NOMO-1 treated with DMSO at 0.1 percent for 48 hours (cell line): ENCODE measurements around the gene AXIN2.

Experiments
- DNase-seq: peaks from one replicate; lab custom pipeline; 2025; ENCODE audit not compliant: unreplicated experiment; lab: John Stamatoyannopoulos, UW

The AXIN2 gene

DNA sequence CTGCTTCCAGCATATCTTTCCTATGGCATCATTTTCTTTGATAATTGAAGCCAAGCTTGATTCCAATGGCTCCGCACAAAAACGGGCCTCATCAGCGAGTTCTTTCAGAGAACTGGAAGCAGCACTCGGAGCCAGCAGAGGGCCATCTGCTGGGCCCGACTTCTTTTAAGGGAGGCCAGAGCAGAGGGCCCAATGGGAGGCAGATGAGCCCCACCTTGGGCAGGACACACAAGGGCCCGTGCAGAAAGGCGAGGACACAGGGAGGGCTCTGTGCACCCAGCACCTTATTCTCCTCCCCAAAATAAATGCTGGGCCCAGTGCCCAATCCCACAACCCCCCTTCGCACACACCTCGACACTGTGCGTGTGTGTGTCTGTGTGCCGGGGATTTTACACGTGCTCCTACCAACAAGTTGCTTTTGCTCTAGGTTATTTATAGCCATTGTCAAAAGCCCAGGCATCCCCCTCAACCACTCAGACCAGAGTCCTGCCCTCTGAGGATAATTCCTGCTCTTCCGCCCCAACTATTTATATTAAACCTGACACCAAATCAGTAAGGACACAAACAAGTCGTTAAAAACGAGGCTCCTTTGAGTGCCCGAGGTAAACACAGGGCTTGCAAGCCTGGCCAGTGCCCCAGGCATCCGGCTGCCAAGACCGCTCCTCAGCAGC lies 6.8 kb downstream of the AXIN2 start:
- DNase-seq, result no peak

DNA sequence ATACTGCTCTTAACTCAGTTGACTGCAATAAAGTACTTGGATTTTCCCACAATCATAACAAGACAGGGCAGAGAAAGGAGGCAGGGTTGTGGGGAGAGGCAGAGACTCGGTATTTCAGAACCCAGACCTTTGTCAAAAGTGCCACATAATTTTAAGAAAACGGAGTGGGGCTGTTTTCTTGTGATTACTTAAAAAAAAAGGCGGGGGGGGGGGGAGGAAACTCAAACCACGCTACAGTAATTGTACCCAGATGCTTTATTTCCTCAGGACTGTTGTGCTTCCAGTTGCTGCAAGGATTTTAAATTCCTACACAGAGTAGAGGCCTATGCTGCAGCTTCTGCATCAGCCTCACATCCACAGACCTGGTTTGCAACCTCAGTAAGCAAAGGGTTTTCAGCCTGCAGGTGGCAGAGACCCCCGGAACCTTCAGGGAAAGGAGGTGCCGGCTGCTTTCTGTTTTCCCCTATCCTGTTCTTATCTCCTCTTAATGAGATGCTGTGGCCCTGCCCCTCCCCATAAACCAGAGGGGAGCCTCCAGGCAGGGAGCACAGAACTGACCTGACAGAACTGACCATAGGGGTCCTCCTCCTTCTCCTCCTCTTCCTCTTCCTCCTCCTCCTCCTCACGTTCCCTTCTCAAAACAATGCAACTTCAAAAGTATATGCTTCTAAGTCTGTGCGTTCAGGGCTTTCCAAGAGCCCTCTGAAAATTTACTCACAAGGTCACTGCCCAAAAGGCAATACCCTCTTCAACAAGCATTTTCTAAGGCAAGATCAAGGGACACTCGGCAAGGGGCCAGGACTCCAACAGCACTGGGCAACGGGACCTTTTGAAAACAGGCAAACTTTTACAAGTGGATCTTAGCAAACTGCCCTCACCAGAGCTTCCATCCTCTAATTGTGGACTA lies 7.5 kb downstream of the AXIN2 start:
- DNase-seq, result no peak

DNA sequence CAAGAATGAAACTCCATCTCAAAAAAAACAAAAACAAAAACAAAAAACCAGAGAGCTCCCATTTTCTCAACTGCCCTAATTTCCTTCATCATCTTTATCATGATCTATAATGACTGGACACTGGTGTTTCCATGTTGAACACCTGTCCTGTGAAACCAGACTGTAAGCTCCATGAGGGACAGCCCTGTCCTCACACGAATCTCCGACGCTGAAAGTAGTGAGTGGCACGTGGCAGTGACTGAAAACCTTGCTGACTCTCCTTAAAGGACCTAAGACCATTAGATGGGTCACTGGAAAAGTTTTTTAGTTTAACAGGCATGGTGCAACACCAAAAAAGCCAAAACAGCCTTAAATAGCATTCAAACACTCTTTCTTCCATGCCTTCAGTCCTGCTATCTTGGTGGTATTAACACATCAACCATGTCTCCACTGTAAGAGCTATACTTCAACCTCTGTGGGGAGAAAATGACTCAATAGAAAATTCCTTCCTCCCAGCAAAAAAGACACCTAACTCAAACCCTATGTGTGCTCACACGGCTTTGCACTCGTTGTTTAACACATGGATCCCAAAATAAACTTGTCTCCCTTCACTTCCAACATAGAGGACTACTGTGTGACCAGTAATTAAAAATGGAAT lies 8.3 kb downstream of the AXIN2 start:
- DNase-seq, result no peak

DNA sequence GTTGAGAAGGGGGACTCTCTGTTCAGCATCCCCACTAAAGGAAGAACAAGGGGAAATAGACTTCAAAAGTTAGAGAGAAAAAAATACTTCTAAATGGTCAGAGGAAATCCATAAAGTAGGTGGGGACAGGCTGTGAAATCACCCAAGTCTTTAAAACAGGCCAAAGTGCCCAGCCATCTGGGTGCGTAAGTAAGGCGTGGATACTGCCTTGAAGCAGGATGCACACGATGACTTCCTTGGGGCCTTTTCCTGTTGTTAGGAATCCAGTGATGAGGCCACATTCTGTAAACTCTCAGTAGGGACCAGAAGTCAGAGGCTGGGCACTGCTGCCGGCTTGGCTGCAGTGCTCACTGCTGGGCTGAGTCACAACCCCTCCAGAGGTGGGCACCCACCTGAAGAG lies 9.2 kb downstream of the AXIN2 start:
- DNase-seq, result no peak

DNA sequence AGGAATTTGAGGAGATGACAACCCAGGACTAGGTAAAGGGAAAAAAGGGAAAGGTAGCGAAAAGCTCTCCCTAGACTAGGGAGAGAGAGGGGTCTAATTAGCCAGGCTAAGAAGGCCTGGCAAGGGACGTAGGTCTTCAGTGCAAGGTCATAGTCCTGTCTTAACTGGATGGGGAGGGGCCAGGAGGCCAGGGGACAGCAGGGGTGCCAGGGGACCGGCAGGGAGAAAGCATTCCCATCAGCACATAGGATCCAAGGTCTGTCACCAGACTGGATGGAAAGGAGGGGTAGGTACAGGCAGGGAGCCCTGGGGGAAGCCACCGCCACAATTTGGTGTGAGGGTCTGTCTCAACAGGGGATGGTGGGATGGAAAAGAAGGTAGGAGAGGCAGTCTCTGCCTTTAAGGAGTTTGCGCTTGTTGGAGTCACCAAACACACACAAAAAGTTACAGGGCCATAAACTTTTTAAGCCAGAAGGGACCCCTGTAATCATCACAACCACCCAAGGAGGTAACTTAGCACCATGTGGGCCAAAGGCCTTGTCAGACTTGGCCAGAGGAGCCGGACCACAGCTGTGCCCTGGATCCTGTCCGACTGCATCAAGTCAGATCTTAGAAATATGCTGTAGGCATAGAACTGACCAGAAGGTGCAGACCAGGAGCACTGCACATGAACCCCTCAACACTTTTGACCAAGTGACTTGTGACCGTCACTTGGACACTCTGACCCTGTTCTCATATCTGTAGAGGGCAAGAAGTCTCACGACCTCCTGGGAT lies 10.0 kb downstream of the AXIN2 start:
- no peak for DNase-seq

DNA sequence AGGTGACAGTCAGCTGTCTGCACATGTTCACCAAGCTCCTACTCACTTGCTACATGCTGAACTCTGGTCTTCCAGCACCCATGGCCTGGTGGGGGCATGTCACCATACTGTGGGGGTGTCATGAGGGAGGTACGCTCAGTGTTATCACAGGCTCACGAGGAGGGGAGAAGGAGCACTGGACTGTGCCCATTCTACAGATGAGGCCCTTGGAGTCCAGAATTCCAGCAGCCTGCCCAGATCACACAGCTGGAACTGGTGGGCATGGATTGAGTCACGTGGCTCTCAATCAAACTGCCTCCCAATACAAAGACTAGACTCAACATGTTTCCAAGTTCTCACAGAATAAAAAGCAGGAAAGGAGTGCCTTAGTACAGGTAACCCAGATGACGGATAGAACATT lies 10.7 kb downstream of the AXIN2 start:
- no peak for DNase-seq

DNA sequence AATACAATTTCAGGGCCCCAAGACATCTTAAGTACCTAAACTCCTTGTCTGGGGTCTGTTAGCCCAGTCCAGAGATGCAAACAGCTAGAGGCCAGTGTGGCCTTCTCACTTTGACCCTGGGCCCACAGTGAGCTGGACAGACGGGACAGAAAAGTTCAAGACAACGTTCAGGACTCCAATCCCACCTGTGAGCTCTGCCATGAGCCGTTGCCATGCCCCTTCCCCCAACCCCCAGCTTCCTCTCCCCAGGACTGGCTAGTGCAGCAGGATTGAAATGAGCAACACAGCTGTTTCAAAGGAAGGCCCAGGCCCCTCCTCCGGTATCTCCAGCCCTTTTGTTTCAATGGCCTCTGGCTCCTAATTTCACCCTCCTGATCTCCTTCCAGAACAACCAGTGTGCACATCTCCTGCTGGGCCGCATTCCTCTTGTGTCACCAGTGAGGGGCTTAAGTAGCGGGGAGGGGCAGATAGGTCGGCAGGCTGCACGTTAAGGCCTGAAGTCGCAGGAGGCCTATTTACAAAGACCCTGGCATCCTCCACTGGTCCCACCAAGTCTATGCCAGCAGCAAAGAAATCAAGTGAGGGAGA lies 11.3 kb downstream of the AXIN2 start:
- no peak for DNase-seq

DNA sequence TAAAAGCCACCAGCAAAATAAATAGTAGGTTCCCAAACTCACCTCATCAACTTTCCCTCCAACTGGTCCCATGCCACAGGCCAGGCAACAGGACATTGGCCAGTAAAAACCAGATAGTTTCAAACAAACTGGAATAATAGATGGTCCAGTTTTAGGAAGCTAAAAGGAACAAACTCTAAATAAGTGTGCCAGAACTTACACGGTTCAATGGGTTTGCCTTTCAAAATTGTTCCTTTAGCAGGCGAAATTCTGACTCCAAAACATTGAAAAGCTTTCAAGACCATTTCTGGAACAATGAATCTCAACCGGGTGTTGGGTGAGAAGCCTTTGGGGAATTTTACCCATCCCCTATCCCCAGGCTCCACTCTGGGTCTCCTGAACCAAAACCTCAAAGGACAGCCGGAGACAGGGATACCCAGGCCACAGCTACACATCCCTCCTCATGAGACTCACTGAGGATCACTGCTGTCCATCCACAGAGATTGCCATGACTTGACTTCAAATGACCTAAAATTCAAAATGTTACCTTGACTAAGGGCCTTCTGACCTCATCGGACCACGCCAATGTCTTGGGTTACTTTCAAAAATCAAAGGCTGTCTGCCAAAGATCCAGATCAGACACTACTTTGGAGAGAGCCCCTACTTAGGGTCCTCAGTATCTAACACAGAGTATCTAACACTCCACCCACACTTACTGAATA lies 13.0 kb downstream of the AXIN2 start:
- DNase-seq, result no peak

DNA sequence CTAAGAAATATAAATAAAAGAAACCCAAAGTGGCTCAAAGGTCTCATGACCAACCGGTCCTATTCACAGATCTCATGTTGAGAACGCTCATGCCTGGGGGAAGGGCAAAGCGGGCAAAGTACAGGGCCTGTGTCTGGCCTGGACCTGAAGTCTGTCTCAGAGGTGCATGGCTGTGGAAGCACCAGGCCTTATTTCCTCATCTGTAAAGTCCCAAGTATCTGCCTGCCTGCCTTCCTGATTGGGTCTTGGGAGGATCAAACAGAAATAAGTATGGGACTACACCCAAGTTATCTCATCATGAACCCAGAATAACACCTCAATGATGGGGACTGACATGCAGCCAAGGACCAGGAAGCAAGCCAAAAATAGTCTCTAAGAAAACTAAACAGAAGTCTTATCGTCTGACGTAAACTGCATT lies 14.2 kb downstream of the AXIN2 start:
- no peak for DNase-seq

DNA sequence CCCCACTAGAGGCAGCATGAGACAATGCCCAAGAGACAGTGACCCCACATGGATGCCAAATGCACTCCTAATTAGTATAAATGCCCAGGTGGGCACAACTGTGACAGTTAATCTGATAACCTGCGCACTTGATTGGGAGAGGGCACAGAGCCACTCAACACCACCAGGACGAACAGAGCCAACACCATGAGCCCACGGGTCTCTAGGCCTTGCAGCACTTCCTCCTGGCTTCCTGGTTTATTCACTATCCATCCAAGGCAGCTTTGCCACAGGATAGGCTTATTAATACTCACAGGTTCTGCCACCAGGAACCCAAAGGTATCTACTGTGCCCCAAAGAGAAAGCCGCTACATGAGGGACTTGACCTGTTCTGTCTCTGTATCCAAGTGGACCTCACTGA lies 14.9 kb downstream of the AXIN2 start:
- no peak for DNase-seq

DNA sequence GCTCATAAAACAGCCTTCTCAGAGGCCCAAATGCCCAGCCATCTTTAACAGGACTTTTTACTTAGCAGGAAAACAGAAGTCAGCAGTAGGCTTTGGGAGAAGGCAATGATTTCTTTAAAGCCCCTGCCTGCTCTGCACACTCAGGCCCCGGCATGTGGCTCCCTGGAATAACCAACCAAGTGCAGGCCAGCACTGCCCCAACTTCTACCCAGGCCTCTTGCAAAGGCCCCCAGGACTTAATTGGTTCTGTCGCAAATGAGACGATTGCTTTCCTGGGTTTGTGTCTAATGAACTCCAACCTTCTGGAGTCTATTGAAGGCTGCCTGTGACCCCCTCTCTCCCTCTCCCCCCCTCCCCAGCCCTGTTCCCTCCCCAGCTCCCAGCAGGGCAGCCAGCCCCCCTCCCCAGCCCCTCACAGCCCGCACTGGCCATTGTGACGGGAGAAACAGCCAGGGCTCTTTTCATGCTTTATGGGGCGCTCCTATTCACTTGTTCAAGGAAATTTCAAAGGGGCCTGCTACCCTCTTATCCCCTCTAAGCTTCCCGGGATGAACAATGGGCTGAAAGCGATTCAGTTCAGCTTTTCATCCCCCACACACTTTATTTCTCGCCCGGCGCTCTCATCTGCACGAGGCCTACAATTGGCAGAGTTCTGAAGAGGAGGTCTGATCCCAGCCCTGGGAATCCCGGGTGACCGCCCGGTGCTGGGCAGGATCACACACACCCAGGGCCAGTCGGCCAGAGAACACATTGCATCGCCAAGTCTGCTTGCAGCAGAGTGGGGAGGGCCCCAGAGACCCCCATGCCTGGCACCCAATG lies 15.5 kb downstream of the AXIN2 start:
- no peak for DNase-seq

DNA sequence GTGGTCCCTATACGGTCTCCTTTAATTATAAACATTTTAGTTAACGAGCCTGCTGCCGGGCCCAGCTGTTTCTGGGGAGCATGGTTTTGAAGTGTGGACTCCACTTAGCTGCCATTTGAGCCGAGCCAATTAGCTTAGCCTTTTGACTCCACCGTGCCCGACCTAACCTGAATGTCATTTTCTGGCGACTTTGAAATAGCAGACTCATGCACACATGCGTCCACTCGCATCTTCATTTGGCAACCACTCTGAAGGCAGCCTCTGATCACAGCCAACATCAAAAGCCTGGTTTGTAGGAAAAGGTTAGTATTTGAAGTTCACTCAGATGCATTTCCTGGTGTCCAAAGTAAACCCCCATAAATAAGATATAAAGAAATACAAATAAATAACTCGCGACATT lies 16.8 kb downstream of the AXIN2 start:
- no peak for DNase-seq

DNA sequence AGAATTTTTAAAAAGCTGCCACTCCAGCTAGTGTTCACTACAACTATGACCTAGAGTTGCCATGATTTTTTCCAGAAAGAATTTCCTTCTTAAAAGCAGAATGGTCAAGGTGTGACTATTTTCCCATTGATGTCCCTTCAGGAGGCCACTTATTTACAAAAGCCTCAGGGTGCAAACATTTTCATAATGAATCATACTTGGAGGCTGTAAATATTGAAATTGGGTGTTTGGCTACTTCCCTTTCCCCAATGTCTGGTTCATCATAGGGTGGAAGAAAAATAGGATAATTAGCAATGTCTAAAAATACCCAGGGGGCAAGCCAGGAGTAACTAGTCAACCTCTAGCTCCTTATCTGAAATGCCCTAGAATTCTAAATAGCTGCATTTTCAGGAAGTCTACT lies 18.8 kb downstream of the AXIN2 start:
- no peak for DNase-seq

DNA sequence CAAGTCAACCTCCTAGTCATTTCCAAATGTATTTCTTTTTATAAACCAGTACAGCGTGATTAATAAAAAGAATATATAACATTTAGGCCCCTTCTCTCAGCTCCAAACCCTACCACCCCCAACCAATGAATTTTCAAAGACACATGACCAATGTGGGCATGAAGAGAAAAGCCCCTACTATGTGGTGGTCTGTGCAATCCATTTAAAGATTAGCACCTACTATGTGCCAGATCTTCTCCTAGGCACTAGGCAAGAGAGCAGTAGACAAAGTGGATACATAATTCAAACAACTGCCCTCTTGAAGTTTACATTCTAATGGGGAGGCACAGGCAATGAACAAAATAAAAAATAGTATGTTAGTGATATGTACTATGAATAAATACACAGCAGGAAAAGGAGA lies 19.4 kb downstream of the AXIN2 start:
- no peak for DNase-seq

DNA sequence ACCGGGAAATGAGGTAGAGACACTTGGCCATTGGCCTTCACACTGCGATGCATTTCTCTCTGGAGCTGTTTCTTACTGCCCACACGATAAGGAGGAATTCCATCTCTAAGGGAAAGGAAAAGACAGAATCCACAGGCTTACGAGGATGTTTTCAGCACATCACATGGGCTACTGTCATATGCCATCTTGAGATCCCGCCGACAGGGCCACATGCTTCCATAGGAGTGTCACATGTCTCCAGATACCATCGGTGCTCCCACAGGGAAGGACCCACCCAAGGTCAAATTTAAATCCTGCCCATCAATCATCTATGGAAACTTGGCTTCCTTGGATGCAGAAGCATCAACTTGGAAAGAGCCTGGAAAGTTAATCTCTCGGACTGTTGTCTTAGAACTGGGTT lies 20.0 kb downstream of the AXIN2 start:
- DNase-seq, result no peak

DNA sequence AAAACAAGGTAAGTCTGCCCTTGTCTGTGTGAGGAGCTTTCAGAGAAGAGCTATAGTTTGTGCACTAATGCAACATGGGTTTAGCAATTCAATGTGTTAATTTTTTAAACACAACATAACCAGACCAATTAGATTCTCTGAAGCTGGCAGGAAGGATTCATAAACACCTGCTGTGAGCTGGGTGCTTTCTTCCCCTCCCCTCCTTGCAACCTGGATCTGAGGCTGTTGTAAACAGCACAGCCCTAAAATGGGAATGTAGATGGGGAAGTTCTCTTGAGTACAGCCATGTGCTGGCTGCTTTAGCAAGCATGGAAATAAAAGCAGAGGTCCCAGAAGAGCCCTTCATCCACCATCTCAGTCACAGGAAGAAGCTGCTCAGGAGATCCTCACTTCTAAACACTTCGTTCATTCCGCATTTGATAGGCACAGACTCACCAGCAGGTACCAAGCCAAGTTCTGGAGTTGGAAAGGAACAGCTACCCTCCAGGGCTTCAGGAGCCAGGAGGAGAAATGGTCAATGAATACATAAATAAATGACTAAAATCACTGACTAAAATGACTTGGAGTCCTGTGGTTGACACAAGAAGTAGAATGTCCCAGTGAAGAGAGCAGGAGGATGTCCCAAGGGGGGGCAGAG lies 21.7 kb downstream of the AXIN2 start:
- DNase-seq, result no peak

DNA sequence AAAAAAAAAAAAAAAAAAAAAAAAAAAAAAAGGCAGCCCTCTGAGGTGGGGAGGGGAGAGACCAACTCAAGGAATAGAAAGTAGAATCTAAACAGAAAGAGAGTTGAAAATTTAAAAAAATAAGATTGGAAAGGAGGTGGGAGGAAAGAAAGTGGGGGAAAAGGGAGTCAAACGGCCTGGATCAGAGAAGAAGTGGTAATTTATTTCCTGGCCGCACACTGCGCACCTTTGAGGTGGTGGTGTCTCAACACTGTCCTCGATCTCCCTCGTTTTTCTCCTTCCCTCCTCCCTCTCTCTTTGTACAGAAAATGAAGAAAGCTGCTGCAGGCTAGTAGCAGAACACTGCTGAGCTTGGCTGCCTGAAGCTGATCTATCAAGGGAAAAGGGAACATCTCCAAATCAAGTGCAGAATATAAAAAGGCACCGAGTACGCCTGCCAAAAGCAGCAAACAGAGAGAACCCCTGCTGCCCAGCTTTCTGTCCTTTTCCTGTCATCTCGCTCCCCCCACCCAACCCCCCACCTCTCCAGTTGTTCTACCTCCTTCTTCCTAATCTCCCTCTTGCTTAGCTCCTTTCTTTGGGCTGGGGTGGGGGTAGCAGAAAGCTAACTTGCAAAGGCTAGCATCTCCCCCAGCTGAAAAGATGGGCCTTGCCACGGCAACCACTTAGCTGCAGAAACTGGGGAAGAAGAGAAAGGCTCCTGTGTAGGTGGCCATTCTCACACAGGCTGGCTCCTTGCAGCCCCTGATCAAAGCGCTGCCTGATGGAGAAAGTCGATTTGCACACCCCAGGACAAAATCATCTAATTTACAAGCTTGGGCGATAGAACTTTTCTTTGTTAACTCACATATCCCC lies 22.5 kb downstream of the AXIN2 start:
- no peak for DNase-seq
